Tibial nerve (tissue), 3 donors: Measurements from ENCODE around the gene CAMTA1.

Experiments used
- CTCF ChIP-seq, 5 experiments: fragments of 200-600 bp in 3 of 5; fragments of 450-650 bp in 2 of 5; sonication (generic) in 3 of 5; IDR thresholded peaks; one replicate each; pipeline ENCODE4 v1.5.1; 2016 to 2019; ENCODE audit warnings: antibody characterized with exemption in 5 of 5, mild to moderate bottlenecking in 3 of 5, moderate library complexity in 2 of 5
- POLR2A ChIP-seq, 2 donors: fragments of 450-650 bp; IDR thresholded peaks; one replicate each; pipeline ENCODE4 v1.6.1; 2017; ENCODE audit warnings: antibody characterized with exemption in 2 of 2, mild to moderate bottlenecking in 2 of 2, moderate library complexity in 2 of 2

GRCh38 chr1:7538849-7539768, 753.9 kb downstream of the CAMTA1 start:
- no peak for TF ChIP-seq POLR2A (IDR thresholded peaks at IDR 0.05)
- no peak for TF ChIP-seq CTCF (IDR thresholded peaks at IDR 0.05)
